ENCODE data around the gene SLC5A8. TPM values are rescaled to one million over a fixed set of nuclear protein-coding genes. Genes with fewer than 3 reads are reported as not detected.

The SLC5A8 gene
- total and polyA plus RNA-seq, 4 donors: 1.3 to 7.0 (median 3.6) TPM

DNA sequence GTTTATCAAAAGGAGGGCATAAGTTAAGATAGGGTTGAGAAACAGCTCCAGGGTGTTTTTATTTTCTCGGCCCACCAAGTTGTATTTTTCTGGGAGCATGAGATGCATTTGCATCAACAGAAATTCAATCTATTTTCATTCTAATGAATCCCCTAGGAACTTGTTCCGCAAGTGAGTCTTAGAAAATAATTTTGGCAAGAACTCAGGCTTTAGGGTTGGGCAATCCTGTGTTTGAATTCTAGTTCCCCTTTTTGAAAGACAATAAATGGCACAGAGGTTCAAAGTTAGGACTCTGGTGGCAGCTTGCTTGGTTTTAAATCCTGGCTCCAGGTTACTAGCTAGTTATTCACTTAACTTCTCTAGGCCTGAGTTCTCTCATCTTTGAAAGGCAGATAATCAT is 23.7 kb downstream of the SLC5A8 start:
- DNase-seq: peak in 1 of 3 donors; percentile 1
- no peak for ATAC-seq (ENCODE audit: insufficient read depth, low FRiP score)
- Histone ChIP-seq H3K27me3 (ENCODE audit: control insufficient read depth in 3 of 3, insufficient read depth in 3 of 3, low read length in 2 of 3) (peaks cover 0 to 3% (median 0%) of the 10 kb centered on the region in 3 donors), H3K27ac (ENCODE audit: low read depth in 1 of 2, low read length in 1 of 2) (no peak overlapping the region), H3K4me3 (no peak overlapping the region), H3K36me3 (ENCODE audit: control insufficient read depth in 4 of 4, insufficient read depth in 4 of 4, low read length in 4 of 4) (no peaks in the 10 kb centered on the region), H3K4me1 (ENCODE audit: control insufficient read depth in 5 of 5, insufficient read depth in 5 of 5, low read length in 5 of 5) (no peaks in the 10 kb centered on the region), H3K9ac (ENCODE audit: insufficient read depth in 1 of 2, low read length in 2 of 2) (no peak overlapping the region), H3K9me3 (ENCODE audit: control insufficient read depth in 4 of 4, insufficient read depth in 3 of 4, low read length in 3 of 4) (no peaks in the 10 kb centered on the region)
- WGBS, 2 donors: 53 to 62% methylated on average over 2 of the region's 2 CpGs
- TF ChIP-seq, protein P1, sequence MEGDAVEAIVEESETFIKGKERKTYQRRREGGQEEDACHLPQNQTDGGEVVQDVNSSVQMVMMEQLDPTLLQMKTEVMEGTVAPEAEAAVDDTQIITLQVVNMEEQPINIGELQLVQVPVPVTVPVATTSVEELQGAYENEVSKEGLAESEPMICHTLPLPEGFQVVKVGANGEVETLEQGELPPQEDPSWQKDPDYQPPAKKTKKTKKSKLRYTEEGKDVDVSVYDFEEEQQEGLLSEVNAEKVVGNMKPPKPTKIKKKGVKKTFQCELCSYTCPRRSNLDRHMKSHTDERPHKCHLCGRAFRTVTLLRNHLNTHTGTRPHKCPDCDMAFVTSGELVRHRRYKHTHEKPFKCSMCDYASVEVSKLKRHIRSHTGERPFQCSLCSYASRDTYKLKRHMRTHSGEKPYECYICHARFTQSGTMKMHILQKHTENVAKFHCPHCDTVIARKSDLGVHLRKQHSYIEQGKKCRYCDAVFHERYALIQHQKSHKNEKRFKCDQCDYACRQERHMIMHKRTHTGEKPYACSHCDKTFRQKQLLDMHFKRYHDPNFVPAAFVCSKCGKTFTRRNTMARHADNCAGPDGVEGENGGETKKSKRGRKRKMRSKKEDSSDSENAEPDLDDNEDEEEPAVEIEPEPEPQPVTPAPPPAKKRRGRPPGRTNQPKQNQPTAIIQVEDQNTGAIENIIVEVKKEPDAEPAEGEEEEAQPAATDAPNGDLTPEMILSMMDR (IDR thresholded peaks at IDR 0.05; ENCODE audit: control extremely low read depth, extremely low read depth): no peak

DNA sequence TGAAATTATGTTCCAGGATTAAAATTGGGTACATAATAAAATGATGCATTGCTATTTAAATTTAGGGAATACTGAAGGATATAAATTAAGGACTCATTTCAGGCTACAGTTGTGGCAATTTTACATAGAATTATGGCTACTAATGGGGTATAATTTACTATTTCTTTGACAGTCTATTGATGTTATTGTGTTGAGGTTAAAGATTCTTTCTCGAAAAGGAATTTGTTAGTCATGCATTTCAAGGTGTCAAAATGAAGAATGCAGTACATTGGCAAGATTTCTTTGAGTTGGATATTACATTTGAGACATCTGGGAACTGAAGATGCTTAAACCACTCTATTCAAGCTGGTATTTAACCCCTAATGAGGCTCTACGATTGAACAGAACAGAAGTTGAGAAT is 28.3 kb downstream of the SLC5A8 start:
- H3K27me3 ChIP-seq (ENCODE audit: control insufficient read depth in 3 of 3, insufficient read depth in 3 of 3, low read length in 2 of 3): peaks cover 0 to 5% (median 0%) of the 10 kb centered on the region in 3 donors
- no peaks in the 10 kb centered on the region for H3K4me1 ChIP-seq (ENCODE audit: control insufficient read depth in 5 of 5, insufficient read depth in 5 of 5, low read length in 5 of 5)
- ATAC-seq (ENCODE audit: insufficient read depth, low FRiP score) (no peak), DNase-seq (no peak)
- TF ChIP-seq, protein P1 (IDR thresholded peaks at IDR 0.05; ENCODE audit: control extremely low read depth, extremely low read depth): no peak
- WGBS, 2 donors: 65 to 73% methylated on average over 2 of the region's 2 CpGs
- H3K36me3 ChIP-seq (ENCODE audit: control insufficient read depth in 4 of 4, insufficient read depth in 4 of 4, low read length in 4 of 4): no peaks in the 10 kb centered on the region
- H3K27ac ChIP-seq (ENCODE audit: low read depth in 1 of 2, low read length in 1 of 2): no peak overlapping the region
- H3K9ac ChIP-seq (ENCODE audit: insufficient read depth in 1 of 2, low read length in 2 of 2): no peak overlapping the region
- H3K9me3 ChIP-seq (ENCODE audit: control insufficient read depth in 4 of 4, insufficient read depth in 3 of 4, low read length in 3 of 4): no peaks in the 10 kb centered on the region
- no peak overlapping the region for H3K4me3 ChIP-seq

DNA sequence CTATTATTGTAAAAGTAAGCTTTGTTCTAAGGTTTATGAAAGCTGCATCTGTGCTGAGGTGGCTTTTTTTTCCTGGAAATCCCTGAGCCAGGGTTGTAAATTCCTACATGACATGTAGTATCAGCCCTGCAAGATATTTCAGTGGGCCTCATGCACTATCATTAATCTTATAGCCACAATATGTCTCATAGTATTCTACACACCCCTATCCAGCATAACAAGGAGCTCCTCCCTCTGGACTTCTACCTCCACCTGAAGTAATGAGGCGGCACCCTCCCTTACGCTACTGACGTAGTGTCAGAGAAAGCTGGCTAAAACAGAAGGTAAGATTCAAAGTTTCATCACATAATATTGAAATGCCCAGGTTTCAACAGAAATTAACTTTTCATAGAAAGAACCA is 35.5 kb downstream of the SLC5A8 start:
- no peaks in the 10 kb centered on the region for H3K36me3 ChIP-seq (ENCODE audit: control insufficient read depth in 4 of 4, insufficient read depth in 4 of 4, low read length in 4 of 4)
- ATAC-seq (ENCODE audit: insufficient read depth, low FRiP score): no peak
- H3K27ac ChIP-seq (ENCODE audit: low read depth in 1 of 2, low read length in 1 of 2): no peak overlapping the region
- H3K27me3 ChIP-seq (ENCODE audit: control insufficient read depth in 3 of 3, insufficient read depth in 3 of 3, low read length in 2 of 3): no peaks in the 10 kb centered on the region
- no peak for DNase-seq
- no peak overlapping the region for H3K9ac ChIP-seq (ENCODE audit: insufficient read depth in 1 of 2, low read length in 2 of 2)
- H3K4me1 ChIP-seq (ENCODE audit: control insufficient read depth in 5 of 5, insufficient read depth in 5 of 5, low read length in 5 of 5): no peaks in the 10 kb centered on the region
- H3K9me3 ChIP-seq (ENCODE audit: control insufficient read depth in 4 of 4, insufficient read depth in 3 of 4, low read length in 3 of 4): no peaks in the 10 kb centered on the region
- 78 to 92% methylated on average over 3 of the region's 3 CpGs for WGBS, 2 donors
- TF ChIP-seq, protein P1 (IDR thresholded peaks at IDR 0.05; ENCODE audit: control extremely low read depth, extremely low read depth): no peak
- H3K4me3 ChIP-seq: no peak overlapping the region

DNA sequence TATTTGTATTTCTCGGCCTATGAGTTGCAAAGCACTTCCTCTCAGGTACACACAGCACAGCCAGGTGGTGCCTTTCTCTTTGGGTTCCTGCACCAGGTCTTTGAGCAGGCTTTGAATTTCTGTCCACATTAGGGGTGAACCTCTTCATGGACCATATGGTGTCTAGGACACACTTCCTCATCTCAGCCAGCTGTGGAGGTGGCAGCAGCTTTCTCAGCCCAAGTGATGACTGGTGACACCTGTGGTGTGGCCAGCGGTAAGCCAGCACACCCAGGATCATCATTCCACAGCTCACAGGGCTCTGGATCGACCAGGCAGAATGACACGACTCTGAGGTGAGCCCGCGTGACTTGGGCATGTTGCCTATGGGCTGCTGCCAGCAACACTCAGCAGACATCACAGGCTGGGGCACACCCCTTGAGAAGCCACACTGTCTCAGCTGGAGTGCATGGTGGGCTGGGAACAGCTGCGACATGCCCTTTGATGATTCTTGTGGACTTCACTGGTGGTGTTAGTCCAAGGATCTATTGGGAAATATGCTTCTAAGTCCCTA is 36.8 kb downstream of the SLC5A8 start:
- H3K4me1 ChIP-seq (ENCODE audit: control insufficient read depth in 5 of 5, insufficient read depth in 5 of 5, low read length in 5 of 5): no peaks in the 10 kb centered on the region
- no peak overlapping the region for H3K27ac ChIP-seq (ENCODE audit: low read depth in 1 of 2, low read length in 1 of 2)
- no peaks in the 10 kb centered on the region for H3K27me3 ChIP-seq (ENCODE audit: control insufficient read depth in 3 of 3, insufficient read depth in 3 of 3, low read length in 2 of 3)
- H3K4me3 ChIP-seq: no peak overlapping the region
- ATAC-seq (ENCODE audit: insufficient read depth, low FRiP score): no peak
- no peaks in the 10 kb centered on the region for H3K9me3 ChIP-seq (ENCODE audit: control insufficient read depth in 4 of 4, insufficient read depth in 3 of 4, low read length in 3 of 4)
- TF ChIP-seq, protein P1 (IDR thresholded peaks at IDR 0.05; ENCODE audit: control extremely low read depth, extremely low read depth): no peak
- peak in 1 of 3 donors; percentile 0 for DNase-seq
- 82 to 93% methylated on average over 7 of the region's 7 CpGs for WGBS, 2 donors
- H3K36me3 ChIP-seq (ENCODE audit: control insufficient read depth in 4 of 4, insufficient read depth in 4 of 4, low read length in 4 of 4): no peaks in the 10 kb centered on the region
- H3K9ac ChIP-seq (ENCODE audit: insufficient read depth in 1 of 2, low read length in 2 of 2): no peak overlapping the region
